ENCODE data around the gene DEAF1. TPM values are rescaled to one million over a fixed set of nuclear protein-coding genes. Genes with fewer than 3 reads are reported as not detected.
"Not testable (repeated sequence)": the region's sequence is repeated elsewhere in the genome, so short reads cannot be mapped to it uniquely, and the experiment has no call there.

DEAF1 gene
- total RNA-seq, 1 donor from 2014 or later, result 15.7 TPM

- no peak for DNase-seq
These were observed 16.7 kb downstream of the DEAF1 start for GRCh38 chr11:678297-678696.

GRCh38 chr11:674406-674805 is 20.6 kb downstream of the DEAF1 start:
- no peak for DNase-seq

DNA sequence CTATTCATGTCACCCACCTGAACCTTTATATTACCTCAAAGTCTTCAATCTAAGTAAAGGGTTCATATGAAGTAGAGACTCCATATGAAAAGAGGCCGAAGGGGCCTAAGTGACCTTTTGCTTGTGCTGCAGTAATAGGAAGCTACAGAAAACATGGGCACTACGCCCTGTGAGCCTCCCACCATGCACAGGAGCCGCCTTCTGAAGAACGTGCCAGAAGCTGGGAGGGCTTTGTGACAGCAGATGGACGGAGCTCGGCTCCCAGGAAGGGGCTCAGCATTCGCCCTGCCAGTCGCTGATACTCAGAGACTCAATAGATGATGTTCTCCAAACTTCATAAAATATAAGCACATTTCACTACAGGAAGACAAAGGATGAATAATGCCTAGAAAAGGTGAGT is 21.2 kb downstream of the DEAF1 start:
- no peak for DNase-seq

GRCh38 chr11:665704-666281 is 29.2 kb downstream of the DEAF1 start:
- DNase-seq, result no peak

DNA sequence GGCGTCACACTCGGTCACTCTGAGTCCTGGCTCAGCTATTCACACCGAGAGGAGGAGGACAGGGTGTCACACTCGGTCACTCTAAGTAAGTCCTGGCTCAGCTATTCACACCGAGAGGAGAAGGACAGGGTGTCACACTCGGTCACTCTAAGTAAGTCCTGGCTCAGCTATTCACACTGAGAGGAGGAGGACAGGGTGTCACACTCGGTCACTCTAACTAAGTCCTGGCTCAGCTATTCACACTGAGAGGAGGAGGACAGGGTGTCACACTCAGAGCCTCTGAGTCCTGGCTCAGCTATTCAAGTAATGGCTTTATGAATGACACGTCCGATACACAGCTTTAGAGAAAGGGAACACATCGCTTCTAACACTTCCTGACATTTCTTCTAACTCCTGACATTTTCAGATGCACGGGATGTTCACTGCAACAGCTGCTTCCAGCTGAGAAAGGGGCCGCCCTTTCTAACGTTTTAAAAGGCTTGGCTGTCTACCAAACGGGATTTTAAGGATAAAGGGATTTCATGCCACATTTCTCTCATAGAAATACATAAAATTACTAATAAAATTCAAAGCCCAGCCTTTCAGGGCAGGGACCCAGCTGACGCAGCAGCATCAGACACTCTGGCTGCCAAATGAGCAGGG is 29.8 kb downstream of the DEAF1 start:
- DNase-seq, result peak; percentile 10

- no peak for DNase-seq
These were observed 32.2 kb downstream of the DEAF1 start for GRCh38 chr11:662689-663274.

GRCh38 chr11:660681-661444 is 34.2 kb downstream of the DEAF1 start:
- no peak for DNase-seq

DNA sequence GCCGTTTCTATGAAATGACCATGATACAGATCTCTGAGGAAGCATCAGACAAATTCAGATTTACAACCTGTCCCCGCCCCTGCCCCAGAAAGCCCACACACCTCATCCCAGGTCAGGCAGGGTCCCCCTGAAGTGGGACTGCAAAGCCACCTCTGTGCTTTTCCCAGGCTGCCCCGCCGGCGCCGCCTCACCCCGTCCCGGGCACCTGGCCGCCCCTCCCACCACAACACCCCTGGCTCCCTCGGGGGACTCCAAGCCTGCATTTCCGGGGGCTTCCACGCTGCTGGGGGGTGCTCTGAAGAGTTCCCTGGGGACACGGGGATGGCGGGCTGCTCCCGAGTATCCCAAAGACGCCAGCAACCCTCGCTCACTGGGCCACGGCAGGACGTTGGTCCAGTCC is 34.7 kb downstream of the DEAF1 start:
- DNase-seq, result no peak

- DNase-seq, result no peak
These were observed 35.4 kb downstream of the DEAF1 start for GRCh38 chr11:659532-660085.

DNA sequence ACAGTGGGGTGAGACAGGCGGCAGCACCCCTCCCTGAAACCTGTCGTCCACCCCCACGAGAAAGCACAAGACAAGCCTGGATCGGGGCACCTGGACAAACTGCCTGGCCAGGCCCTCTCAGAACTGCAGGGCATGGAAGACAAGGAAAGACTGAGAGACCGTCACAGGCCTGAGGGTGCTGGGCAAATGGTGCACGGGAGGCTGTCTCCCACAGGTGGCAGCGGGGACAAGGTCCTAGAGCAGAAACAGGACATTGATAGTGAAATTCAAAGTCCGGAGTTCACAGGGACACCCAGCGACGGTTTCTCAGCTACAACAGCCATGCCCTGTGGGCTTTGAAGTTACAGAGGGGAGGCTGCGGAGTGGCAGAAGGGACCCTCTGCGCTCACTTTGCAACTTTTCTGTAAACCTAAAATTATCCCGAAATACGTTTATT is 37.3 kb downstream of the DEAF1 start:
- no peak for DNase-seq

DNA sequence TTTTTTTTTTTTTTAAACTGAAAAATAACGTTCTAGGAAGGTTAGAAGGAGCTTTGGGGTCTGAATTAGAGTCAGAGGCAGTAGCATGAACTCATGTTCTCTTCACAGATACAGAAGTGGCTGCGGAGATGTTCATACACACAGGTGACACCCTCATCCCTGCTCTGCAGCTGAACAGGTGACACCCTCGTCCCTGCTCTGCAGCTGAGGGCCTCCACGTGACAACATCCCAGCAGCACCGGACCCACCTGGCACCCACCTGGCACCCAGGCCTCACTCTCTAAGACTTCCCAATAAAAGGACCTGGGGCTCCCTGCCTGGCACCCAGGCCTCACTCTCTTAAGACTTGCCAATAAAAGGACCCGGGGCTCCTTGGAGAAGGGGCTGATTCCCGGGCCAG is 38.2 kb downstream of the DEAF1 start:
- DNase-seq, result no peak

GRCh38 chr11:656426-656825 is 38.6 kb downstream of the DEAF1 start:
- no peak for DNase-seq

- DNase-seq, result no peak
These were observed 39.8 kb downstream of the DEAF1 start for GRCh38 chr11:655036-655726.

DNA sequence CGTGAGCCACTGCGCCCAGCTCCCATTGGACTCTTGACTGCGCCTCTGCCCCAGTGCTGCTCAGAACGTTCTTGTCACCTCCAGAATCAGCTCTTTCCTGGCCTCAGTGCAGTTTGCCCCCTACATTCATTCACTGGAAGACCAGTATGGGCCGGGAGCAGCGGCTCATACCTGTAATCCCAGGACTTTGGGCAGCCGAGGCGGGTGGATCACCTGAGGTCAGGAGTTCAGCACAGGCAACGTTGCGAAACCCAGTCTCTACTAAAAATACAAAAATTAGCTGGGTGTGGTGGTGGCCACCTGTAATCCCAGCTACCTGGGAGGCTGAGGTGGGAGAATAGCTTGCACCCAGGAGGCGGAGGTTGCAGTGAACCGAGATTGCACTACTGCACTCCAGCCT is 40.6 kb downstream of the DEAF1 start:
- not testable (repeated sequence) for DNase-seq

- DNase-seq, result no peak
These were observed 41.2 kb downstream of the DEAF1 start for GRCh38 chr11:653837-654236.

GRCh38 chr11:653136-653535 is 41.9 kb downstream of the DEAF1 start:
- DNase-seq, result not testable (repeated sequence)

- DNase-seq, result no peak
These were observed 44.5 kb downstream of the DEAF1 start for GRCh38 chr11:650482-650881.

GRCh38 chr11:647672-648158 is 47.3 kb downstream of the DEAF1 start:
- not testable (repeated sequence) for DNase-seq

DNA sequence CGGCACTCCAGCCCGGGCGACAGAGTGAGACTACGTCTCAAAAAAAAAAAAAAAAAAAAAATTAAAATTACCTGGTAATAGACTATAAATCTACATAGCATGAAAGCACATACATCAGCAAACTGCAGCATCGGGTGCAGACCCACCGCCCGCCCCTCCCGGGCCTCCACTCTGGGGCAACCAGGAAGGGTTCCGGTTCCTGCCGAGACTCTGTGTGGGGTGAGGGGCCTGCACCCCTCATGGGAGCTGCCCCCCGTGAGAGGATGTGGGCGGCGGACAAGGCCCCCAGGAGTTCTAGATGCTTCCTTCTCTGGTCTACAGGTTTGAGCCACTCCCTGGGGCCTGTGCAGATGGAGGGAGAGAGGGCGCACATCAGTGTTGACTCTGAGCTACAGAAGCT is 48.8 kb downstream of the DEAF1 start:
- no peak for DNase-seq

DNA sequence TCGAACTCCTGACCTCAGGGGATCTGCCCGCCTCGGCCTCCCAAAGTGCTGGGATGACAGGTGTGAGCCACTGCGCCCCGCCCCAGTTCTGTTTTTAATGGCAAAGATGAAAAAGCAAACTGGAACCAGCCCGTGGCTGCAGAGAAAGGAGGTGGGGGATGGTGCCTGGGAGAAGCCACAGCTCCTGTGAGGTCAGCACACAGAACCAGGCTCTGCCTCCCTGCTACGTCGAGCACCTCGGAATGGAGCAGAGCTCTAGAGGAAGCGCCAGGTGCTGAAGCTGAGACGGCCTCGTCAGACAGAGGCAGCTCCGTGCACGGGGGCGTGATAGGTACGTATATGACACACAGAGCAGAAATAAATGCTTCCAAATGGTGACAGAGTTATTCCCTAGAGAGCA is 49.5 kb downstream of the DEAF1 start:
- DNase-seq, result no peak

- DNase-seq, result no peak
These were observed 50.9 kb downstream of the DEAF1 start for GRCh38 chr11:643849-644738.
